H9 (cell line): Measurements from ENCODE around the gene CD68. TPM values are rescaled to one million over a fixed set of nuclear protein-coding genes. Genes with fewer than 3 reads are reported as not detected.

Experiments
- DNase-seq: peaks from one replicate; pipeline ENCODE4 v3.0.0-alpha.2; 2017
- H2AFZ ChIP-seq: one replicate; pipeline ENCODE4 v1.6.1; 2013; ENCODE audit warnings: mild to moderate bottlenecking, low read length, control low read depth, moderate library complexity
- H2AK5ac ChIP-seq: 2 replicates; pipeline ENCODE4 v1.6.1; 2013; ENCODE audit warnings: low read length, control low read depth, mixed read lengths; ENCODE audit not compliant: insufficient read length
- H2BK120ac ChIP-seq: one replicate; pipeline ENCODE4 v1.6.1; 2013; ENCODE audit warnings: low read depth, mild to moderate bottlenecking, low read length, control low read depth, inconsistent platforms; ENCODE audit not compliant: poor library complexity, severe bottlenecking
- H2BK12ac ChIP-seq: 2 replicates; pipeline ENCODE4 v1.6.1; 2013; ENCODE audit warnings: low read length, control low read depth, mixed read lengths, low read depth; ENCODE audit not compliant: insufficient read length
- H2BK15ac ChIP-seq: 2 replicates; pipeline ENCODE4 v1.6.1; 2013; ENCODE audit warnings: low read depth, low read length, control low read depth
- H2BK20ac ChIP-seq: one replicate; pipeline ENCODE4 v1.6.1; 2013; ENCODE audit warnings: low read depth, mild to moderate bottlenecking, low read length, control low read depth, inconsistent platforms; ENCODE audit not compliant: poor library complexity, severe bottlenecking
- H2BK5ac ChIP-seq: 2 replicates; pipeline ENCODE4 v1.6.1; 2013; ENCODE audit warnings: low read length, control low read depth, mixed read lengths; ENCODE audit not compliant: insufficient read length
- H3K14ac ChIP-seq: 2 replicates; pipeline ENCODE4 v1.6.1; 2013; ENCODE audit warnings: low read length, control low read depth; ENCODE audit not compliant: insufficient read depth
- H3K18ac ChIP-seq: 2 replicates; pipeline ENCODE4 v1.6.1; 2013; ENCODE audit warnings: low read depth, mild to moderate bottlenecking, mixed read lengths, low read length, control low read depth; ENCODE audit not compliant: insufficient read length
- H3K23ac ChIP-seq: 2 replicates; pipeline ENCODE4 v1.6.1; 2013; ENCODE audit warnings: low read length, control low read depth, mixed read lengths, low read depth; ENCODE audit not compliant: insufficient read length
- H3K23me2 ChIP-seq: 2 replicates; pipeline ENCODE4 v1.6.1; 2013; ENCODE audit warnings: low read depth, mild to moderate bottlenecking, mixed read lengths, low read length, control low read depth; ENCODE audit not compliant: insufficient read length, poor library complexity, severe bottlenecking
- H3K27ac ChIP-seq: 2 replicates; pipeline ENCODE4 v1.5.1; 2013; ENCODE audit warnings: low read length, control low read depth, mixed read lengths, low read depth; ENCODE audit not compliant: insufficient read length
- H3K27me3 ChIP-seq: 2 replicates; pipeline ENCODE4 v1.6.1; 2013; ENCODE audit warnings: low read length, control low read depth, inconsistent platforms; ENCODE audit not compliant: insufficient read depth
- H3K4ac ChIP-seq: 2 replicates; pipeline ENCODE4 v1.6.1; 2013; ENCODE audit warnings: low read depth, mild to moderate bottlenecking, control low read depth, inconsistent platforms, low read length, moderate library complexity
- H3K4me1 ChIP-seq: 2 replicates; pipeline ENCODE4 v1.6.1; 2013; ENCODE audit warnings: low read length, control low read depth, inconsistent platforms; ENCODE audit not compliant: insufficient read depth
- H3K4me2 ChIP-seq: 2 replicates; pipeline ENCODE4 v1.6.1; 2013; ENCODE audit warnings: low read length, control low read depth, mixed read lengths; ENCODE audit not compliant: insufficient read length, insufficient read depth
- H3K56ac ChIP-seq: 2 replicates; pipeline ENCODE4 v1.6.1; 2013; ENCODE audit warnings: low read depth, mild to moderate bottlenecking, mixed read lengths, low read length, control low read depth; ENCODE audit not compliant: insufficient read length
- H3K79me1 ChIP-seq: 2 replicates; pipeline ENCODE4 v1.6.1; 2013; ENCODE audit warnings: low read depth, mild to moderate bottlenecking, moderate library complexity, low read length, control low read depth, inconsistent platforms; ENCODE audit not compliant: insufficient read depth, poor library complexity, severe bottlenecking
- H3K79me2 ChIP-seq: 2 replicates; pipeline ENCODE4 v1.6.1; 2013; ENCODE audit warnings: low read length, control low read depth, inconsistent platforms; ENCODE audit not compliant: insufficient read depth
- H3K9ac ChIP-seq: 2 replicates; pipeline ENCODE4 v1.6.1; 2013; ENCODE audit warnings: low read length, control low read depth, mixed read lengths; ENCODE audit not compliant: insufficient read length; ENCODE audit errors: extremely low read depth
- H3K9me3 ChIP-seq: one replicate; pipeline ENCODE4 v1.6.1; 2013; ENCODE audit warnings: low read depth, low read length, inconsistent platforms; ENCODE audit not compliant: control insufficient read depth
- H3T11ph ChIP-seq: one replicate; pipeline ENCODE4 v1.6.1; 2013; ENCODE audit warnings: mild to moderate bottlenecking, low read length, control low read depth, inconsistent platforms
- H4K20me1 ChIP-seq: one replicate; pipeline ENCODE4 v1.6.1; 2013; ENCODE audit not compliant: control insufficient read depth, insufficient read length, insufficient read depth
- H4K5ac ChIP-seq: 2 replicates; pipeline ENCODE4 v1.6.1; 2013; ENCODE audit warnings: low read depth, mild to moderate bottlenecking, mixed read lengths, low read length, control low read depth; ENCODE audit not compliant: insufficient read length
- H4K8ac ChIP-seq: replicated peaks from 2 replicates; pipeline ENCODE4 v1.6.1; 2013; ENCODE audit warnings: low read length, control low read depth, mixed read lengths, low read depth; ENCODE audit not compliant: insufficient read length
- H4K91ac ChIP-seq: 2 replicates; pipeline ENCODE4 v1.6.1; 2013; ENCODE audit warnings: low read depth, mild to moderate bottlenecking, moderate library complexity, mixed read lengths, low read length, control low read depth; ENCODE audit not compliant: insufficient read length
- H3K27ac Mint-ChIP-seq, 3 experiments: 2 replicates in 2 of 3; 3 replicates in 1 of 3; pipeline ENCODE4 v1.8.0; 2020 to 2021; ENCODE audit warnings: mixed read lengths in 3 of 3, mild to moderate bottlenecking in 1 of 3, moderate library complexity in 1 of 3
- H3K27me3 Mint-ChIP-seq: 2 replicates; pipeline ENCODE4 v1.8.0; 2021; ENCODE audit warnings: low read depth, mild to moderate bottlenecking, moderate library complexity, mixed read lengths
- H3K36me3 Mint-ChIP-seq, 3 experiments: 2 replicates in 2 of 3; 3 replicates in 1 of 3; pipeline ENCODE4 v1.8.0; 2020 to 2021; ENCODE audit warnings: low read depth in 3 of 3, mixed read lengths in 3 of 3; ENCODE audit not compliant: insufficient read depth in 1 of 3
- H3K4me1 Mint-ChIP-seq, 2 experiments: 2 replicates each; pipeline ENCODE4 v1.8.0; 2020; ENCODE audit warnings: mixed read lengths in 2 of 2
- H3K4me3 Mint-ChIP-seq, 2 experiments: 2 replicates in 1 of 2; 3 replicates in 1 of 2; pipeline ENCODE4 v1.8.0; 2020 to 2021; ENCODE audit warnings: mild to moderate bottlenecking in 2 of 2, mixed read lengths in 2 of 2, moderate library complexity in 1 of 2
- H3K9me3 Mint-ChIP-seq, 2 experiments: 2 replicates in 1 of 2; 3 replicates in 1 of 2; pipeline ENCODE4 v1.8.0; 2020; ENCODE audit warnings: mild to moderate bottlenecking in 2 of 2, mixed read lengths in 2 of 2, moderate library complexity in 1 of 2
- WGBS: extraction: QIAGEN DNeasy Blood & Tissue Kit; methylation state at CpG from one replicate; pipeline ENCODE4 v1.1.7; 2013; ENCODE audit warnings: missing lambda C conversion rate, low lambda C conversion rate, mixed read lengths; ENCODE audit not compliant: insufficient read length; ENCODE audit errors: extremely low coverage; 5-methylcytosine and 5-hydroxymethylcytosine counted together
- total RNA-seq: library from RNA; stranded (reverse); gene quantifications from 2 replicates; pipeline ENCODE4 v1.2.1, GENCODE V29; 2021
- TF ChIP-seq, protein P1 (sequence below): fragments of 200-600 bp; sonication (generic); conservative IDR thresholded peaks from 3 replicates; pipeline ENCODE4 v1.8.0; 2021; ENCODE audit warnings: antibody characterized with exemption, mild to moderate bottlenecking

The CD68 gene
- total RNA-seq, 1 experiment from 2014 or later = 0.42 TPM

DNA sequence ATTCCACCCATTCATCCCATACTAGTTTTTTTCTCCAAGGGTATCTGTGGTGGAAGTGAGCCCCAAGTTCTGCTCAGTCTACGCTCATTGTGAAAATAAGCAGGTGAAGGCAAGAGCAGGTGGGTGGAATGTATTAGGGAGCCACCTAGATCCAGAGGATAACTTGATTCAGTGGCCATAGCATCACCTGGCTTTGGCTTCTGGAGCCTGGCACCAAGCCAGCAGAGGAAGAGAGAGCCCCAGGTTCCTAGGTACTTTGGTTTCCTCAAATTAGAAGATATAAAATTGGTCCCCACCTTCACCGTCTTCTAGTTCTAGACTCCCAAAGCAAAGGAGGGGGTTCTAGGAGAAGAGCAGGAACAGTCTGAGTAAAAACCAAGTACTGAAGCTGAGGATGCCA, 31.2 kb downstream of the CD68 start:
- H3K27me3 Mint-ChIP-seq = no peaks in the 10 kb centered on the region
- H3K4me3 Mint-ChIP-seq = no peak overlapping the region
- H3K9ac ChIP-seq = no peak overlapping the region
- no peak for DNase-seq
- no peak overlapping the region for H3K18ac ChIP-seq
- no peaks in the 10 kb centered on the region for H4K20me1 ChIP-seq
- peaks cover 15 to 29% (median 19%) of the 10 kb centered on the region in 3 experiments; a peak in 6 of 7 replicates for H3K36me3 Mint-ChIP-seq
- H3K9me3 ChIP-seq = no peaks in the 10 kb centered on the region
- H3K27ac Mint-ChIP-seq = no peak overlapping the region
- H3T11ph ChIP-seq = no peak overlapping the region
- H2BK120ac ChIP-seq = no peak overlapping the region
- peaks cover 5% of the 10 kb centered on the region for H3K4me1 ChIP-seq
- no peak overlapping the region for H3K4me2 ChIP-seq
- H3K4ac ChIP-seq = no peak overlapping the region
- no peak overlapping the region for H3K23ac ChIP-seq
- H2AK5ac ChIP-seq = no peak overlapping the region
- H3K27me3 ChIP-seq = no peaks in the 10 kb centered on the region
- H3K79me2 ChIP-seq = peaks cover 9% of the 10 kb centered on the region; the same call in 1 of the 2 replicates
- H3K23me2 ChIP-seq = peaks cover 7% of the 10 kb centered on the region
- H3K56ac ChIP-seq = no peak overlapping the region
- no peak overlapping the region for H3K14ac ChIP-seq
- TF ChIP-seq, protein P1, sequence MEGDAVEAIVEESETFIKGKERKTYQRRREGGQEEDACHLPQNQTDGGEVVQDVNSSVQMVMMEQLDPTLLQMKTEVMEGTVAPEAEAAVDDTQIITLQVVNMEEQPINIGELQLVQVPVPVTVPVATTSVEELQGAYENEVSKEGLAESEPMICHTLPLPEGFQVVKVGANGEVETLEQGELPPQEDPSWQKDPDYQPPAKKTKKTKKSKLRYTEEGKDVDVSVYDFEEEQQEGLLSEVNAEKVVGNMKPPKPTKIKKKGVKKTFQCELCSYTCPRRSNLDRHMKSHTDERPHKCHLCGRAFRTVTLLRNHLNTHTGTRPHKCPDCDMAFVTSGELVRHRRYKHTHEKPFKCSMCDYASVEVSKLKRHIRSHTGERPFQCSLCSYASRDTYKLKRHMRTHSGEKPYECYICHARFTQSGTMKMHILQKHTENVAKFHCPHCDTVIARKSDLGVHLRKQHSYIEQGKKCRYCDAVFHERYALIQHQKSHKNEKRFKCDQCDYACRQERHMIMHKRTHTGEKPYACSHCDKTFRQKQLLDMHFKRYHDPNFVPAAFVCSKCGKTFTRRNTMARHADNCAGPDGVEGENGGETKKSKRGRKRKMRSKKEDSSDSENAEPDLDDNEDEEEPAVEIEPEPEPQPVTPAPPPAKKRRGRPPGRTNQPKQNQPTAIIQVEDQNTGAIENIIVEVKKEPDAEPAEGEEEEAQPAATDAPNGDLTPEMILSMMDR = no peak
- peaks cover 23 to 24% of the 10 kb centered on the region in 2 experiments for H3K4me1 Mint-ChIP-seq
- H3K9me3 Mint-ChIP-seq = no peaks in the 10 kb centered on the region
- no peak overlapping the region for H2BK5ac ChIP-seq
- H4K91ac ChIP-seq = no peak overlapping the region
- no peak overlapping the region for H2BK15ac ChIP-seq
- H2BK20ac ChIP-seq = no peak overlapping the region
- no peak overlapping the region for H2BK12ac ChIP-seq
- no peak overlapping the region for H3K27ac ChIP-seq
- H4K8ac ChIP-seq = no peak overlapping the region
- no peaks in the 10 kb centered on the region for H3K79me1 ChIP-seq
- WGBS = no CpG with 5 or more reads among the region's 2 CpGs
- H4K5ac ChIP-seq = no peak overlapping the region
- H2AFZ ChIP-seq = no peak overlapping the region
